Caco-2 (cell line): ENCODE measurements around the gene SCFD2. TPM values are rescaled to one million over a fixed set of nuclear protein-coding genes. Genes with fewer than 3 reads are reported as not detected.
"Not testable (repeated sequence)": the region's sequence is repeated elsewhere in the genome, so short reads cannot be mapped to it uniquely, and the experiment has no call there.

Experiments used
- BruUV-seq: library from RNA; stranded (reverse); fragments of 400-500 nt; replicated peaks from 2 replicates; lab custom pipeline; 2021; lab: Mats Ljungman, UMichigan
- CTCF ChIA-PET: fragments of 300-600 bp; sonication (Branson Sonifier 250); formaldehyde crosslinking; loops from one replicate; lab custom pipeline; 2022; ENCODE audit warnings: antibody characterized with exemption; lab: Charles Lee
- POLR2A ChIA-PET: fragments of 300-600 bp; sonication (Branson Sonifier 250); formaldehyde crosslinking; loops from one replicate; lab custom pipeline; 2022; ENCODE audit warnings: antibody characterized with exemption; lab: Charles Lee
- DNase-seq, 2 experiments: peaks; one replicate each; pipeline versions ENCODE4 v3.0.0 to v3.0.0-alpha.2; 2020 to 2022
- H3K27me3 ChIP-seq: replicated peaks from 2 replicates; pipeline ENCODE4 v1.6.0; 2011; ENCODE audit warnings: low read length; ENCODE audit not compliant: control insufficient read depth, insufficient read depth
- H3K36me3 ChIP-seq: 2 replicates; pipeline ENCODE4 v1.5.1; 2011; ENCODE audit warnings: low read length; ENCODE audit not compliant: control insufficient read depth, insufficient read depth
- H3K4me1 ChIP-seq: fragments of 250-450 bp; sonication (Bioruptor Pico); 2 replicates; pipeline ENCODE4 v1.5.1; 2020; ENCODE audit warnings: mild to moderate bottlenecking
- H3K4me3 ChIP-seq: 2 replicates; pipeline ENCODE4 v1.5.1; 2011; ENCODE audit warnings: low read depth, mild to moderate bottlenecking, control low read depth, low read length
- H3K9me3 ChIP-seq: fragments of 250-450 bp; sonication (Bioruptor Pico); 2 replicates; pipeline ENCODE4 v1.5.1; 2020; ENCODE audit warnings: mild to moderate bottlenecking, moderate library complexity
- H3K27ac Mint-ChIP-seq: one replicate; pipeline ENCODE4 v1.8.0; 2022; ENCODE audit warnings: mixed read lengths; ENCODE audit not compliant: unreplicated experiment
- H3K27me3 Mint-ChIP-seq: one replicate; pipeline ENCODE4 v1.8.0; 2022; ENCODE audit warnings: mixed read lengths; ENCODE audit not compliant: insufficient read depth, unreplicated experiment
- H3K36me3 Mint-ChIP-seq: one replicate; pipeline ENCODE4 v1.8.0; 2022; ENCODE audit warnings: mild to moderate bottlenecking, mixed read lengths; ENCODE audit not compliant: insufficient read depth, unreplicated experiment
- H3K4me1 Mint-ChIP-seq: one replicate; pipeline ENCODE4 v1.8.0; 2022; ENCODE audit warnings: low read depth, mixed read lengths; ENCODE audit not compliant: unreplicated experiment
- H3K4me3 Mint-ChIP-seq: one replicate; pipeline ENCODE4 v1.8.0; 2022; ENCODE audit warnings: mild to moderate bottlenecking, moderate library complexity, mixed read lengths; ENCODE audit not compliant: unreplicated experiment
- H3K9me3 Mint-ChIP-seq: one replicate; pipeline ENCODE4 v1.8.0; 2022; ENCODE audit warnings: mixed read lengths; ENCODE audit not compliant: unreplicated experiment
- CTCF ChIP-seq, 2 experiments: fragments of 200-600 bp in 1 of 2; IDR thresholded peaks; 1 replicate in 1 of 2; 2 replicates in 1 of 2; pipeline versions ENCODE4 v1.5.1 to v1.8.0; 2011 to 2022; ENCODE audit warnings: antibody characterized with exemption in 1 of 2, control low read depth in 1 of 2, inconsistent platforms in 1 of 2, low read depth in 1 of 2, low read length in 1 of 2, mild to moderate bottlenecking in 1 of 2, moderate library complexity in 1 of 2; ENCODE audit not compliant: insufficient read depth in 1 of 2, severe bottlenecking in 1 of 2, unreplicated experiment in 1 of 2
- intact Hi-C: fragments of 100-400 bp; cut with micrococcal nuclease; formaldehyde crosslinking; loops from one replicate; pipeline ENCODE4 v1.10.0; 2022; ENCODE audit not compliant: unreplicated experiment
- total RNA-seq: library from RNA; stranded (reverse); gene quantifications from 2 replicates; pipeline ENCODE4 v1.2.3, GENCODE V29; 2022

SCFD2 gene
- total RNA-seq, 1 experiment from 2014 or later, result 12.2 TPM

- BruUV-seq, result no TSS peak
- no peaks in the 10 kb centered on the region for H3K27me3 Mint-ChIP-seq
- no peak for TF ChIP-seq CTCF (IDR thresholded peaks at IDR 0.05; ENCODE audit: insufficient read depth in 1 of 2, low read depth in 1 of 2, low read length in 1 of 2, severe bottlenecking in 1 of 2, unreplicated experiment in 1 of 2)
- Histone ChIP-seq H3K4me3 (no peak overlapping the region), H3K27me3 (no peaks in the 10 kb centered on the region), H3K4me1 (peaks cover 30% of the 10 kb centered on the region), H3K36me3 (no peaks in the 10 kb centered on the region), H3K9me3 (no peaks in the 10 kb centered on the region)
- intact Hi-C loops, result loop anchor here (5.0 to 10.0 kb wide), 2 partner anchors 101 to 271 kb away; no protein-coding TSS in a partner anchor
- H3K36me3 Mint-ChIP-seq, result no peaks in the 10 kb centered on the region
- no peaks in the 10 kb centered on the region for H3K9me3 Mint-ChIP-seq
- ChIA-PET CTCF (no interaction called here), POLR2A (no interaction called here)
- DNase-seq, result no peak
- peak overlapping the region; percentile 1 for H3K27ac Mint-ChIP-seq
- H3K4me1 Mint-ChIP-seq, result peaks cover 14% of the 10 kb centered on the region
- H3K4me3 Mint-ChIP-seq, result no peak overlapping the region
These were observed 179.8 kb downstream of the SCFD2 start for GRCh38 chr4:53185869-53186585.

GRCh38 chr4:53183754-53184153 is 182.1 kb downstream of the SCFD2 start:
- BruUV-seq, result no TSS peak
- H3K27me3 Mint-ChIP-seq, result no peaks in the 10 kb centered on the region
- Histone ChIP-seq H3K4me1 (peaks cover 27% of the 10 kb centered on the region), H3K9me3 (no peaks in the 10 kb centered on the region), H3K27me3 (no peaks in the 10 kb centered on the region), H3K36me3 (no peaks in the 10 kb centered on the region), H3K4me3 (no peak overlapping the region)
- intact Hi-C loops, result loop anchor here (10.0 kb wide), 1 partner anchor 99 kb away; no protein-coding TSS in a partner anchor
- peaks cover 5% of the 10 kb centered on the region for H3K9me3 Mint-ChIP-seq
- CTCF ChIA-PET, result no interaction called here
- no peak overlapping the region for H3K4me3 Mint-ChIP-seq
- no peak for DNase-seq
- peaks cover 7% of the 10 kb centered on the region for H3K4me1 Mint-ChIP-seq
- no peak for TF ChIP-seq CTCF (IDR thresholded peaks at IDR 0.05; ENCODE audit: insufficient read depth in 1 of 2, low read depth in 1 of 2, low read length in 1 of 2, severe bottlenecking in 1 of 2, unreplicated experiment in 1 of 2)
- no peak overlapping the region for H3K27ac Mint-ChIP-seq
- POLR2A ChIA-PET, result no interaction called here
- no peaks in the 10 kb centered on the region for H3K36me3 Mint-ChIP-seq

GRCh38 chr4:53177751-53178150 is 188.1 kb downstream of the SCFD2 start:
- BruUV-seq, POLR2A ChIA-PET, CTCF ChIA-PET: not testable (repeated sequence)

More at GRCh38 chr4:53177751-53178150, 188.1 kb downstream of the SCFD2 start:
- H3K4me1 ChIP-seq, H3K36me3 Mint-ChIP-seq, H3K4me3 ChIP-seq, H3K36me3 ChIP-seq, H3K27ac Mint-ChIP-seq, DNase-seq, H3K9me3 ChIP-seq, H3K4me3 Mint-ChIP-seq, H3K27me3 ChIP-seq, H3K4me1 Mint-ChIP-seq, intact Hi-C loops, H3K27me3 Mint-ChIP-seq: not testable (repeated sequence)
- peaks cover 34% of the 10 kb centered on the region for H3K9me3 Mint-ChIP-seq
